A673 (cell line): ENCODE measurements around the gene HERC2.
"Not testable (repeated sequence)": the region's sequence is repeated elsewhere in the genome, so short reads cannot be mapped to it uniquely, and the experiment has no call there.

Experiments
- EZH2 ChIP-seq: fragments of 200-600 bp; sonication (generic); IDR thresholded peaks from 2 replicates; pipeline ENCODE4 v1.6.1; 2017; ENCODE audit warnings: borderline replicate concordance, low read depth, mild to moderate bottlenecking, mixed read lengths, antibody characterized with exemption, low read length; ENCODE audit not compliant: poor library complexity, severe bottlenecking
- TF ChIP-seq, protein P1 (sequence below): fragments of 300-800, 200-600 bp; sonication (generic); conservative IDR thresholded peaks from 2 replicates; pipeline ENCODE4 v1.5.1; 2017; ENCODE audit warnings: low read depth, mild to moderate bottlenecking, antibody characterized with exemption, low read length, moderate library complexity, mixed read lengths

DNA sequence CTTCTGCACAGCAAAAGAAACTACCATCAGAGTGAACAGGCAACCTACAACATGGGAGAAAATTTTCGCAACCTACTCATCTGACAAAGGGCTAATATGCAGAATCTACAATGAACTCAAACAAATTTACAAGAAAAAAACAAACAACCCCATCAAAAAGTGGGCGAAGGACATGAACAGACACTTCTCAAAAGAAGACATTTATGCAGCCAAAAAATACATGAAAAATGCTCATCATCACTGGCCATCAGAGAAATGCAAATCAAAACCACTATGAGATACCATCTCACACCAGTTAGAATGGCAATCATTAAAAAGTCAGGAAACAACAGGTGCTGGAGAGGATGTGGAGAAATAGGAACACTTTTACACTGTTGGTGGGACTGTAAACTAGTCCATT lies 16.3 kb downstream of the HERC2 start:
- not testable (repeated sequence) for TF ChIP-seq EZH2
- TF ChIP-seq, protein P1, sequence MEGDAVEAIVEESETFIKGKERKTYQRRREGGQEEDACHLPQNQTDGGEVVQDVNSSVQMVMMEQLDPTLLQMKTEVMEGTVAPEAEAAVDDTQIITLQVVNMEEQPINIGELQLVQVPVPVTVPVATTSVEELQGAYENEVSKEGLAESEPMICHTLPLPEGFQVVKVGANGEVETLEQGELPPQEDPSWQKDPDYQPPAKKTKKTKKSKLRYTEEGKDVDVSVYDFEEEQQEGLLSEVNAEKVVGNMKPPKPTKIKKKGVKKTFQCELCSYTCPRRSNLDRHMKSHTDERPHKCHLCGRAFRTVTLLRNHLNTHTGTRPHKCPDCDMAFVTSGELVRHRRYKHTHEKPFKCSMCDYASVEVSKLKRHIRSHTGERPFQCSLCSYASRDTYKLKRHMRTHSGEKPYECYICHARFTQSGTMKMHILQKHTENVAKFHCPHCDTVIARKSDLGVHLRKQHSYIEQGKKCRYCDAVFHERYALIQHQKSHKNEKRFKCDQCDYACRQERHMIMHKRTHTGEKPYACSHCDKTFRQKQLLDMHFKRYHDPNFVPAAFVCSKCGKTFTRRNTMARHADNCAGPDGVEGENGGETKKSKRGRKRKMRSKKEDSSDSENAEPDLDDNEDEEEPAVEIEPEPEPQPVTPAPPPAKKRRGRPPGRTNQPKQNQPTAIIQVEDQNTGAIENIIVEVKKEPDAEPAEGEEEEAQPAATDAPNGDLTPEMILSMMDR, result not testable (repeated sequence)
